OCI-LY3 (cell line): Measurements from ENCODE around the gene TMEM38A.
"Not testable (repeated sequence)": the region's sequence is repeated elsewhere in the genome, so short reads cannot be mapped to it uniquely, and the experiment has no call there.

Experiments used
- H2AFZ ChIP-seq: fragments of 200-600, 300-600 bp; shearing (Covaris generic); 2 replicates; pipeline ENCODE4 v1.6.0; 2014; ENCODE audit warnings: antibody characterized with exemption, low read depth, low read length
- H3K27ac ChIP-seq: fragments of 200-600, 300-600 bp; sonication (generic); 2 replicates; pipeline ENCODE4 v1.5.1; 2014; ENCODE audit warnings: mild to moderate bottlenecking, low read length, moderate library complexity, mixed read lengths
- H3K27me3 ChIP-seq: fragments of 200-600, 300-600 bp; sonication (generic); 2 replicates; pipeline ENCODE4 v1.6.1; 2014; ENCODE audit warnings: low read depth, low read length, mixed read lengths
- H3K36me3 ChIP-seq: fragments of 200-600, 300-600 bp; sonication (generic); replicated peaks from 2 replicates; pipeline ENCODE3; 2014; ENCODE audit warnings: low read depth, low read length, mixed read lengths
- H3K4me1 ChIP-seq: fragments of 300-600, 200-600 bp; sonication (generic); 2 replicates; pipeline ENCODE4 v1.6.1; 2014; ENCODE audit warnings: low read length, mixed read lengths
- H3K4me2 ChIP-seq: fragments of 200-600, 300-600 bp; sonication (generic); 2 replicates; pipeline ENCODE4 v1.6.1; 2014; ENCODE audit warnings: low read length, mixed read lengths
- H3K4me3 ChIP-seq: fragments of 300-600, 200-600 bp; sonication (generic); 2 replicates; pipeline ENCODE4 v1.5.1; 2014; ENCODE audit warnings: antibody characterized with exemption, mild to moderate bottlenecking, low read length, moderate library complexity
- H3K79me2 ChIP-seq: fragments of 300-600, 200-600 bp; shearing (Covaris generic); 2 replicates; pipeline ENCODE4 v1.6.1; 2014; ENCODE audit warnings: mild to moderate bottlenecking, low read length, mixed read lengths
- H3K9ac ChIP-seq: fragments of 300-600, 200-600 bp; shearing (Covaris generic); 2 replicates; pipeline ENCODE4 v1.6.0; 2014; ENCODE audit warnings: mild to moderate bottlenecking, low read length, moderate library complexity
- H3K9me3 ChIP-seq: fragments of 200-600, 300-600 bp; shearing (Covaris generic); 2 replicates; pipeline ENCODE4 v1.6.1; 2014; ENCODE audit warnings: low read length, mixed read lengths; ENCODE audit not compliant: insufficient read depth
- H4K20me1 ChIP-seq: fragments of 200-600, 300-600 bp; sonication (generic); 2 replicates; pipeline ENCODE4 v1.6.1; 2016; ENCODE audit warnings: low read length, mixed read lengths; ENCODE audit not compliant: insufficient read depth
- EZH2phosphoT487 ChIP-seq: fragments of 200-600 bp; shearing (Covaris generic); IDR thresholded peaks from 2 replicates; pipeline ENCODE4 v1.6.1; 2018; ENCODE audit warnings: antibody characterized with exemption, mixed run types, low read depth
- TF ChIP-seq, protein P1 (sequence below): fragments of 200-600, 300-600 bp; sonication (generic); IDR thresholded peaks from 2 replicates; pipeline ENCODE4 v1.5.1; 2014; ENCODE audit warnings: antibody characterized with exemption, low read length, low read depth

The TMEM38A gene

DNA sequence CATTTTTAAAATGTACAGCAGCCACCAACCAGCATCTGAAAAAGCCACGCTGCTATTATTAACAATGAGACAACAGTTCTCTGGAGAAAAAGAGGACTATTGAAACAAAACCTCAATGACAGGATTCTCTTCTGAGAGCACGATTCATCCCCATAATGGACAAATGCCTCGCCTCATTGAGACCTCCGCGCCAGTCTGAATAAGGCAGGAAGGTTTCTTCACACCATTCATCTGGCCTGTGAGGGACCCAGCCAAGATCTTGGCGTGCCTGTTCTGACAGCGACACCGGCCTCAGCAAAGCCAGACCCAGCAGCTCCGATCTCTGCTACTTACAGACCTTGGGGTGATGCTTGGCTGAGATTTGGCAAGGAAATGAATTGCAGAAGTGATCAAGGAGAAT is 15.8 kb upstream of the TMEM38A start:
- no peaks in the 10 kb centered on the region for H3K9me3 ChIP-seq
- H3K79me2 ChIP-seq, result peaks cover 47% of the 10 kb centered on the region
- H3K4me2 ChIP-seq, result no peak overlapping the region
- no peak overlapping the region for H2AFZ ChIP-seq
- H3K4me1 ChIP-seq, result no peaks in the 10 kb centered on the region
- H3K4me3 ChIP-seq, result no peak overlapping the region
- H3K36me3 ChIP-seq, result peaks cover 63% of the 10 kb centered on the region
- peaks cover 7% of the 10 kb centered on the region; the same call in 1 of the 2 replicates for H4K20me1 ChIP-seq
- no peak overlapping the region for H3K27ac ChIP-seq
- no peak overlapping the region for H3K9ac ChIP-seq
- TF ChIP-seq, protein P1, sequence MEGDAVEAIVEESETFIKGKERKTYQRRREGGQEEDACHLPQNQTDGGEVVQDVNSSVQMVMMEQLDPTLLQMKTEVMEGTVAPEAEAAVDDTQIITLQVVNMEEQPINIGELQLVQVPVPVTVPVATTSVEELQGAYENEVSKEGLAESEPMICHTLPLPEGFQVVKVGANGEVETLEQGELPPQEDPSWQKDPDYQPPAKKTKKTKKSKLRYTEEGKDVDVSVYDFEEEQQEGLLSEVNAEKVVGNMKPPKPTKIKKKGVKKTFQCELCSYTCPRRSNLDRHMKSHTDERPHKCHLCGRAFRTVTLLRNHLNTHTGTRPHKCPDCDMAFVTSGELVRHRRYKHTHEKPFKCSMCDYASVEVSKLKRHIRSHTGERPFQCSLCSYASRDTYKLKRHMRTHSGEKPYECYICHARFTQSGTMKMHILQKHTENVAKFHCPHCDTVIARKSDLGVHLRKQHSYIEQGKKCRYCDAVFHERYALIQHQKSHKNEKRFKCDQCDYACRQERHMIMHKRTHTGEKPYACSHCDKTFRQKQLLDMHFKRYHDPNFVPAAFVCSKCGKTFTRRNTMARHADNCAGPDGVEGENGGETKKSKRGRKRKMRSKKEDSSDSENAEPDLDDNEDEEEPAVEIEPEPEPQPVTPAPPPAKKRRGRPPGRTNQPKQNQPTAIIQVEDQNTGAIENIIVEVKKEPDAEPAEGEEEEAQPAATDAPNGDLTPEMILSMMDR, result no peak
- H3K27me3 ChIP-seq, result no peaks in the 10 kb centered on the region

DNA sequence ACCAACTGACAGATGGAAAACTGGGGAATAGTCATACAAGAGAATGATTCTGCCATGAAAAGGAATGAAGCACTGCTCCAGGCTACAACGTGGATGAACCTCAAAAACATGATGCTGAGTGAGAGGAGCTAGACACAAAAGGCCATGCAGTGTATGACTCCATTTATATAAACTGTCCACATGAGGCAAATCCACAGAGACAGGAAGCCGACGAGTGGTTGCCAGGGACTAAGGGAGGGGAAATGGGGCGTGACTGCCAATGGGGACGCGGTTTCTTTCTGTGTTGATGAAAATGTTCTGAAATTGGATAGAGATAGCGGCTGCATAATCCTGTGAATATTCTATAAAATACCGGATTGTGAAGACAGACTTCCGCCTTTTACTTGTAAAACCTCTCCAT is 11.2 kb upstream of the TMEM38A start:
- no peak overlapping the region for H3K4me2 ChIP-seq
- no peaks in the 10 kb centered on the region for H3K9me3 ChIP-seq
- peaks cover 16% of the 10 kb centered on the region for H3K79me2 ChIP-seq
- H3K4me1 ChIP-seq, result no peaks in the 10 kb centered on the region
- no peak overlapping the region for H3K4me3 ChIP-seq
- H4K20me1 ChIP-seq, result peaks cover 31% of the 10 kb centered on the region
- peaks cover 70% of the 10 kb centered on the region for H3K36me3 ChIP-seq
- no peak overlapping the region for H3K27ac ChIP-seq
- no peaks in the 10 kb centered on the region for H3K27me3 ChIP-seq
- H3K9ac ChIP-seq, result no peak overlapping the region
- no peak overlapping the region for H2AFZ ChIP-seq
- TF ChIP-seq, protein P1, result no peak
- no peak for TF ChIP-seq EZH2phosphoT487

DNA sequence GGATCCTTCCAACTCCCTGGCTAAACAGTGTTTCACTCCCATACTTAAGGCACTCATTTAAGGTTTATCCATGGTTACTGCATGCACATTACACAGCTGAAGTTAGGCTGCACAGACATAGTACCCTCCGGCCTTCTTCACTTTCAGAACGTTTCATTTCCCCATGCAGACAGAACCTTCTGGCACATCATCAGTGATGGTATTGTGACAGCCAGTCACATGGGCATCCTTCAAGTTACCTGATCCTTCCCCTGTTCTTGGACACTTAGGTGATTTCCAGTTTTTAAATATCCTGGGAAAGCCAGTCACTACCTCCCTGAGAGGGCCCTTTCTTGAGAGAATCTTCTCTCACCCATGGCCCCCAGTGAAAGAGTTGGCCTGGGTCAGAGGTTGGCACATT is 10.1 kb upstream of the TMEM38A start:
- Histone ChIP-seq H3K4me1 (no peaks in the 10 kb centered on the region), H3K9me3 (no peaks in the 10 kb centered on the region), H3K27me3 (no peaks in the 10 kb centered on the region), H3K36me3 (peaks cover 71% of the 10 kb centered on the region), H3K9ac (no peak overlapping the region), H4K20me1 (peaks cover 34% of the 10 kb centered on the region; the same call in 1 of the 2 replicates), H2AFZ (no peak overlapping the region), H3K4me2 (no peak overlapping the region), H3K27ac (no peak overlapping the region), H3K4me3 (no peak overlapping the region), H3K79me2 (peaks cover 16% of the 10 kb centered on the region)
- TF ChIP-seq, protein P1, result no peak
- no peak for TF ChIP-seq EZH2phosphoT487

DNA sequence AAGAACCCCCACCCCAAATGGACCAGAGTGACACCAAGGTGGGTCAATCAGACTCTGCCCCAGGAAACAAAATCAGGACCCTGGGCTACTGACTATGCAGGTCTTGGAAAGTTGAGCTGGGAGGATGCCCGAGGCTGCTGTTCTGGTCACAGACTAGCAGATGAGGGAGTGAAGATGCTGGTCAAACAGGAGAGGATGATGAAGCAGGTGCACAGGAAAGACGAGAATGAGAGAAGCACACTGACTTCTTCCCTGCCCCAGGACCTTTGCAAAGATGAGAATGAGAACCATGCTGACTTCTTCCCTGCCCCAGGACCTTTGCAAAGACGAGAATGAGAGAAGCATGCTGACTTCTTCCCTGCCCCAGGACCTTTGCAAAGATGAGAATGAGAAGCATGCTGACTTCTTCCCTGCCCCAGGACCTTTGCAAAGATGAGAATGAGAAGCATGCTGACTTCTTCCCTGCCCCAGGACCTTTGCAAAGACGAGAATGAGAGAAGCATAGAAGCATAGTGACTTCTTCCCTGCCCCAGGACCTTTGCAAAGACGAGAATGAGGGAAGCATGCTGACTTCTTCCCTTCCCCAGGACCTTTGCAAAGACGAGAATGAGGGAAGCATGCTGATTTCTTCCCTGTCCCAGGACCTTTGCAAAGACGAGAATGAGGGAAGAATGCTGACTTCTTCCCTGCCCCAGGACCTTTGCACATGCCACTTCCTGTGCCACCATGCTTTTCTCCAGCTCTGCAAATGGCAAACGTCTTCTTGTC is 9.3 kb upstream of the TMEM38A start:
- H3K79me2 ChIP-seq, result peaks cover 18% of the 10 kb centered on the region

More for the DNA sequence above, 9.3 kb upstream of the TMEM38A start:
- Histone ChIP-seq H4K20me1 (peaks cover 36% of the 10 kb centered on the region; the same call in 1 of the 2 replicates), H3K36me3 (peaks cover 69% of the 10 kb centered on the region)
- H3K27me3 ChIP-seq, H3K4me2 ChIP-seq, H3K27ac ChIP-seq, H3K9me3 ChIP-seq, H3K4me3 ChIP-seq, H3K4me1 ChIP-seq, H3K9ac ChIP-seq, H2AFZ ChIP-seq: not testable (repeated sequence)
